HG03064 (cell line): ENCODE results near the gene UBE2J2.

Source experiments
- ATAC-seq: cut with Tn5 transposase; IDR thresholded peaks from one replicate; pipeline ENCODE4 v1.9.1; 2021; ENCODE audit warnings: low read depth; ENCODE audit not compliant: unreplicated experiment

The UBE2J2 gene

DNA sequence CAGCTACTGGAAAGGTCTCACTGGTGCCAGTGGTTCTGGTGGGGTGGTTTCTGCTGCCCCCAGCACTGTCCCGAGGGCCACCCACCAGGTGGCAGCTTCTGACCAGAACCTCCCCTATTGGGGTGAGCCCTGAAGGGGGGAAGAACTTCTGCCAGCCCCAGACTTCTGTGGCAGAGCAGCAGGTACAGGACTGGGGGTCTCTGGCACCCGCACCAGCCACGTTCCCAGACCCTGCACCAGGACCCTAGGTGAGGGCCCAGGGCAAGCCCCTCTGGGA, 36.4 kb upstream of the UBE2J2 start:
- ATAC-seq = no peak

DNA sequence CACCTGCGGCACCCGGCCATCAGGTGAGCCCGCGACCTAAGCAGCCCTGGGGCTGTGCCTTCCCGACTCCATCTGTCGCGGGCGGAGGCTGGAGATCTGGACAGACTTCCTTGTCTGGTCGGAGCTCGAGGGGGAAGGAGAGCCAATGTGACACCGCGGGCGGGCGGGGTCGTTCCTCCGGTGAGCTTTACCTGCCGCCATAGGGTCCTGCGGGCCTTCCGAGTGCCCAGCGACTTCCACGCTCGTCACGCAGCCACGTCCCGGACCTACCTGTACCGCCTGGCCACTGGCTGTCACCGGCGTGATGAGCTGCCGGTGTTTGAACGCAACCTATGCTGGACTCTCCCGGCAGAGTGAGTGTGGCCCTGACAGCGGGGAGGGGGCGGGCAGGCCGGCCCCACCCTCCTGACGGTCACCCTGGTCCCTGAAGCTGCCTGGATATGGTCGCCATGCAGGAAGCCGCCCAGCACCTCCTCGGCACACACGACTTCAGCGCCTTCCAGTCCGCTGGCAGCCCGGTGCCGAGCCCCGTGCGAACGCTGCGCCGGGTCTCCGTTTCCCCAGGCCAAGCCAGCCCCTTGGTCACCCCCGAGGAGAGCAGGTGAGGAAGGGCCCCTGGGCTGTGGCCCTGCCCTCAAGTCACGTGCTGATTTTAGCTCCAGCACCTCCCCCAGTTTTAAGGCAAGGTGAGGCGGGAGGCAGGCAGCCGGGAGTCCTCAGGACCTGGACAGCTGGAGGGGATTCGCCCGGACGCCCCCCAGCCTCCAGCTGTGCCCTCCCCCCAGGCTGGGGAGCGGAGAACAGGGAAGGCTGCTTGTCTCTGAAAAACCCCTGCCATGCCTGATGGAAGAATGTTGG, 35.8 kb upstream of the UBE2J2 start:
- ATAC-seq = no peak

DNA sequence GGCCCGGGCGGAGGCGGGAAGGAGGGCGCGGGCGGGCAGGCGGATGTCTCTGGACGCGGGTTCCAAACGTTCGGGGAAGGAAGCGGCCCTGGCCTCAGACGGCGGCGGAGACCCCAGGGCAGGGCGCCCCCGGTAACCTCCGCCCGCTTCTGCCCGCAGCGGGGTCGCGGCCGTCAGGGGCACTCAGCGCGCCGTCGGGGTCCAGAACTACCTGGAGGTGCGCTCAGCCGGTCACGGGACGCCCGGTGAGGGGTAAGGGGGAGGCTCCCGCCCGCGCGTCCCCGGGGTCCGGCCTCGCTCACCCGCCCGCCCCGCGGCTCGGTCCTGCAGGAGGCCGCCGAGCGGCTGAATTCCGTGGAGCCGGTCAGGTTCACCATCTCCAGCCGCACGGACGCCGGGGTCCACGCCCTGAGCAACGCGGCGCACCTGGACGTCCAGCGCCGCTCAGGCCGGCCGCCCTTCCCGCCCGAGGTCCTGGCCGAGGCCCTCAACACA, 35.1 kb upstream of the UBE2J2 start:
- ATAC-seq = peak; percentile 5

DNA sequence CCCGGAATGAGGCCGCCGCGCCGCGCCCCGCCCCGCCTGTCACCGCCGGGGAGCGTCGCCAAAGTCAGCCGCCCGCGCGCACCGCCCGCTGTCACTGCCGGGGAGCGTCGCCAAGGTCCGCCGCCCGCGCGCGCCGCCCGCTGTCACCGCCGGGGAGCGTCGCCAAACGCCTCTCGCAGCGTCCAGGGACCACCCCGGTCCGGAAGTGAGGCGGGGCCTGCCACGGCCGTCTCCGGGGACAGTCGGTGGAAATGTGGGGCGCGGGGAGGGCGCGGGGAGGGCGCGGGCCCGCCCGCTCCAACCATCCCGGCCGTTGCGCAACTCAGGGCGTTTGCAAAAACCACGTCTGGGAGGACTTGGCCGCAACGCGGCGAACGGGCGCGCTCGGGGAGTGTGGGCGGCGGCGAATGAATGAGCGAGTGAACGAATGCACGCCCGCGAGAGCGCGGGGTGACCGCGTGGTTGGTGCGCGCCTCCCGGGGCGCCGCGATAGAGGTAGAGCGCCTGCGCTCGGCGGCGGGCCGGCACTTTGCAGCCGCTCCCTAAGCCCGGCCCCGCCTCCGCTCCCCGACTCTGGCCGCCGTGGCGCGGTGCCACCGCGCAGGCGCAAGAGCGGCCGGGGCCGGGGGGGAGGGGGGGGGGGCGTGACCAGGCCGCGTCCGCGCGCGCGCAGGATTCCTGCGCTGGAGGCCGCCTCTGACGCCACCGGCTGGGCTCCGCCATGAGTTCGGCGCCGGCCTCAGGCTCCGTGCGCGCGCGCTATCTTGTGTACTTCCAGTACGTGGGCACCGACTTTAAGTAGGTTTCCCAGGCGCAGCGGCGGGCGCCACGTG, 34.5 kb upstream of the UBE2J2 start, which contains the start of the genes ACAP3 and PUSL1:
ACAP3 (minus strand) TSS at position 8 of the 833 bp plus-strand sequence. CDS start 115 bp downstream, outside the sequence.
PUSL1 (plus strand) TSS at position 675 of the 833 bp plus-strand sequence; CDS start at position 722, 47 bp downstream.
- ATAC-seq = peak; percentile 42

DNA sequence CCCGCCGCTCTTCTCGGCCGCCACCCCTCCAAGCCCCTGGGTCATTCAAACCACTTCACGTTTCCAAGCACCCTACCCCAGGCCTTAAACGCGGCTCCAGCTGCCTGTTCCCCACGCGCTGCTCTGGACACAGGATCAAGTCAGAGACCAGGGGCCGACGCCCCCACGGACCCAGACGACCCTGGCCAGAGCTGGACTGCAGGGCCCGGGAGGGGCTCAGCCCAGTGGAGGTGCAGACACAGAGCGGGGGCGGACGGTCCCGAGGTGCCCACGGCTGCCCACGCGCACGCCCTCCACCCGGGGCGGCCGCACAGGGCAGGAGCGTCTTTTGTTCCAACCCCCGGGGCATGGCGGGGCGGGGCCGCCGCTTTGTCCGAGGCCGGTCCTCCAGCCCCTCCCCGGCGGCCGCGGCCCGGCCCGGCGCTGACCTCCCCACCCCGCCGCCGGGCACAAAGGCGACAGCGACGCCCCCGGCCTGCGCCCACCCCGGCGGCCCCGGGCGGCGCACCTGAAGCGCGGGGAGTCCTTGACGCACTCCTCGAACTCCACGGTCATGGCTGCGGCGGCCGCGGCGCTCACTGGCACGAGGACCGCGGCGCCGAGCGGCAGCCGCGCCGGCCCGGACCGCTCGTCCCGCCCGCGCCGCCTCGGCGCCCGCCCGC, 33.7 kb upstream of the UBE2J2 start:
- ATAC-seq = no peak

DNA sequence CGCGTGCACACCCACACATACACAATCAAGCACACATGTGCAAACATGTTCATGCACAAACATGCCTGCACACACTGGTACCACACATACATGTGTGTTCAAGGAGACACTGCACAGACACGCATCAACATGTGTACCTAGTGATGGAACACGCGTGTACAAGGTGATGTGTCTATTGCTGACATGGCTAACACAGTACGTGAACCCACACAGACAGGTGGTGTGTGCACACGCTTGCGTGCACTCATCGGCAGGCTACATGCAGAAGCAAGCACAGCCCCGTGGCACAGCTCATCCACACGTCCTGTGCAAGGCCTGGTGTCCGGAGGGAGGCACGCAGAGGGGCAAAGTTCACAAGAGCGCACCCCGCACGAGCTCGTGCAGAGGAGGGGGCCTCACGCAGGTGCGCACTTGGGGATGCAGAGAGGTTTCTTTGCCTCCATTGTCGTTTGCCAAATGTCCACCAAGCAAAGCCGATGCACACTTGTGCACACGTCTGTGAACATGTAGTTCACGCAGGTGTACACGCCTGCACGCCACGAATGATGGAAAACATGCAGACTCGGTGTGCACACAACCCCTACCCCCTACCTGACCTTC, 33.1 kb upstream of the UBE2J2 start:
- no peak for ATAC-seq

DNA sequence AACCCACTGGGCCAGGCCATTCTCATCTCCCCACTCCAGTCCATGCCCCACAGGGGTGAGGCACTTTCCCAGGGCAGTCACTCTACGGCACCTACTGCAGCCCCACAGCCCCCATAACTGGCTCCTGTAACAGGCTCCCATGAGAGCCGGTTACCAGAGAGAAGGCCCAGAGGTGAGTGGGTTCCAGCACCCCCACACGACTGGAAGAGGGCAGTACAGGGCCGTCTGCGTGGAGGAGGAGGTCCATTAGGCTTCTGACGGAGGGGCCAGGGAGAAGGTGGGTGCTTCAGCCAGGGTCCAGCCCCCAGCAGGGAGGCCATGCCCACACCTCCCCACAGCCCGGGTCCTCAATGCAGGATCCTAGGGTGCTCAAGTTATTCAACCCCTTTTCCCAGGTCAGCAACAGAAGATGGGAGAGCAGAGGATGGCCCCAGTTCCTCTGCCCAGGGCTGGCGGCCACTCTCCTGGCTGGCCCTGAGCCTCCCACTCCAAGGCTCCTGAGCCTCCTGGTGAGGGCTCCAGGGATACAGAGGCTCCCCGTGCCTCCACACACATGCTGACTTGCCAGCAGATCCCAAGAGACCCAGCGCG, 32.5 kb upstream of the UBE2J2 start:
- no peak for ATAC-seq

DNA sequence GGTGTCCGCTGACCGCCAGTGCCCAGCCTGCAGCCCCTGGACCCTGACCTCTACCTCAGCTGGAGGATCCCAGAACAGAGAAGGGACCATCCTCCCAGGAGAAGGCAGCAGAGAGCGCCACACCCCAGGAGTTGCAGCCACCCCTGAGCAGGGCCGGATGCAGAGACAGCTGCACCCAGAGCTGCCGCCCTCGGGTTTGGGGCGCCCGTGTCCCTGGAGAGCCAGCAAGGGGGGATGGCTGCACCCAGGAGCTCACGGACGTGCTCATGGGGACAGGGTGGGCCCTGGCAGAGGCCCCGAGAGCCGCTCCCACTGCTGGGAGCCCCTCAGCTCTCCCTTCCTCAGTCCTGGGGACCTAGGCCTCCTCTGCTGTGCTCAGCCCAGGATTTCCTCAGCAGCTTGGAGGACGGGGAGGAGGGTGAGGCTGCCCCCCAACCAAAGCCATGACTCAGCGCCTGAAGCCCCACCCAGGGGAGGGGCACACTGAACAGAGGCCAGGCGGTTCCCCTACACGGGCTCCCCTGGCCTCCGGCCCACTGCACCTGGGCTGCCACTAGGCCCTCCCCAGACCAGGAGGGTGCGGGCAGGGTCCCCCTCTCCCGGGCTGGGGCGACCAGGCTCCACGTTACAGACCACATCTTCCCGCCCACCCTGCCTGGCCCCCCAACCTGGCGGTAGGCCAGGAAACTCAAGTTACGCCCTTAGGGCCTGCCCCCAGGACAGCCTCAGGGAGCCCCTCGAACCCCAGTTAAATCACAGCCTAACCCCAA, 31.8 kb upstream of the UBE2J2 start:
- no peak for ATAC-seq

DNA sequence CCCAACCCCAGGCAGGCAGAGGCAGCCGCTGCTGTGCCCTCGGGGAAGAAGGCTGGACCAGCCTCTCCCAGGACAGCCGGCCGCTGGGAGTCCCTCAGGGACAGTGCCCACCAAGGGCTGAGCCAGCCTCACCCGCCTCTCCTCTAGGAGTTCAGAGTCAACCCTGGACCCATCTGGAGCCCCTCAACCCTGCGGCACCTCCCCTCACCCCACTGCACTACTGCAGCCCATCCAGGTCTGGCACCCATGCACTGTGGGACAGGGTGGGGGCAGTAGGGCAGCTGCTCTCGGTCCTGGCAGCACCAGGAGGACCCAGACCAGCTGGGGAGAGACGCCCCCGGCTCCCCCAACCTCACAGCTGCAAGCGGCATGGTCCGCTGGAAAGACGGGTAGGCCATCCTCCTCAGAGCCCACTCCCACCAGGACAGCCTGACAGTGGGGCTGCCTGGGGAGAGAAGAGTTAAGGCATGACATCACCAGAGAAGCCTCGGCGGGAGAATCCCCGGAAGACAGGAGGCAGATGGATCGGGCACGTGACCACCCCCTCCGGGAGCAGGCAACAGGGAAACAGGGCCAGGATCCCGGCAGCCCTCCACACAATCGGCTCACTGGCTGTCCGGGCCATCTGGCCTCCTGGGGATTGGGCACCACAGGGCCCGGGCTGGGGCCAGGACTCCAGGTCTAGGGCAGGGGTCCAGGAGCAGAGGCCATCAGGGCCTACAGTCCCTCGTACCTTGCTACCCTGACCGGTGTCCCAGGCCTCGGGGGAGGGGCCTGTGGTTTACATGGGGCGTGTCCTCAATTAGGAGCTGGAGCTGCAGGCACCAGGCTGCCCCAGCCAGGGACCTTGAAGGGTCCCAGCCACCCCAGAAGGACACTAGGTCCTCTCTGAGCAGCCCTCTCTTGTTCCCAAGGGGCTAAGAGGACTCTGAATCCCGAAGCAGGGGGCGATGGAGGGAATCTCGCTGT, 31.0 kb upstream of the UBE2J2 start:
- ATAC-seq = no peak

DNA sequence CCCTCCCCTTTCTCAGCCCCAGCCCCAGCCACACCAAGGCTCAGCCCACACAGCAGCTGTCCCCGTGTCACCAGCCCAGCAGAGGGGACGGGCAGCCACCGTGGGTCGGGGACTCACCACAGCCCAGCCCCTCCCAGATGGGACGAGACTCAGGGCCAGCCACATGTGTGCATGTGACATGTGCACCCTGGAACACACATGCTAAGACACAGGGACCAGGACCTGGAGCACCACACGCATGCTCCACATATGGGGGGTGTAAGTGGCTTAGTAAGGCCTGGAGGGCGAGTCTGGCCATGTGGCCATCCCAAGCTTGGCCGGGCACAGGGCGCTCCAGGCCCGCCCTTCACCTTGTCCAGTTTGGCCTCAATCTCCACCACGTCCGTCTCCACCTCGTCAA, 30.1 kb upstream of the UBE2J2 start:
- ATAC-seq = no peak

DNA sequence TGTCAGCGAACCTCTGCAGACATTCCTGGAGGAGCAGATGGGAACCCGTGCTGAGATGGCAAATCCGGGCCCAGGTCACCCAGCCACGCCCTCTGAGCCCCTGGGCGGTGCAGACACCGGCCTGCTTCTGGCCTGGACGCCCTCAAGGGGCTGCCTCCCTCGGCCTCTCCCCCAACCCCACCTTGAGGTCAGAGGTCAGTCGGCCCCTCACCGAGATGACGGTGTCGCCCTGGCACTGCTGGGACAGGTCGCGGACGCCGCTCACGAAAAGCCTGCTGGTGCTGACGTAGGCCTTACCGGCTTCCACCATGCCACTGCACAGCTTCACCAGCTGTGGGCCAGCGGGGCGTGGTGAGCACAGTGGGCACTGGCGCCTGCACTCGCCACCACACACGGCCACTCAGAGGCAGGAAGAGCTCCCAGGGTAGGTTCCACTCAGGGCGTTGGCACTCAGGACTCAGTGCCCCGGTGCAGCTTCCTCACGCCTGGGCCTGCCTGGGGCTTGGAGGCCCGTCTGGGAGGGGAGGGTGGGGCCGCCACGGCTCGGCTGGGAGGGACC, 29.4 kb upstream of the UBE2J2 start:
- no peak for ATAC-seq

DNA sequence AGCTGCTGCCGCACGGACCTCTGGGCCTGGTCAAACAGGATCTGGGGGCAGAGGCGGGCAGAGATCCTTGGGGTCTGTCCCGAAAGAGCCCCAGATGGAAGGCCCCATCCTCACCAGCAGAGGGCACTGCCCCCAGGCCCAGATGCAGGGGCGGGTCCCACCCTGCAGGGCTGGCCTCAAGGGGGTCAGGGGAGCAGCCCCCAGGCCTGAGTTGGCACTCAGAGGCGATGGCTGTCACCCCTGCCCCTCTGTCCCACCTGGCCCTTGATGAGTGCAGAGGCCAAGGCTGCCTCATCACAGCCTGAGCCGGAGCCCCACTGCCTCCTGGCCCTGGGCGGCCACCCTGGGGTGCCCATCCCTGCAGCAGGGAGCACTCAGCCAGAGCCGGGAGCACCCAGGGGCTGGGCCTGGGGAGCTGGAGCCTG, 28.4 kb upstream of the UBE2J2 start:
- ATAC-seq = no peak

DNA sequence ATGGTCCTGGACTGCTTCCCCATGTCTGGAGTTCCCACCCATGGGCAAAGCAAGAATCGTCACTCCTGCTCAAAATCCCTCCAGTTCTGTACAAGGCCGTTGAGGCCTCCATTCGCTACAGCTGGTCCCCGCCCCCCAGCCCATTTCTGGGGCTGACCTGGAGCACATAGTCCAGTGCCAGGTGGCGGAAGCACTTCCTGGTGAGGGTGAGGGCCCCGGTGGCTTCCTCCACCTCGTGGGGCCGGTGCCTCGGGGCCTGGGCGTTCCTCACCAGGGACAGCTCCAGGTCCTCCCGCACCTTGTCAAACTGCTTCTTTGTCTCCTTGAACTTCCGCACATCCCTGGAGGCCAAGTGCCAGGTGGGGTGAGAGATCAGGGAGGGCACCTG, 26.7 kb upstream of the UBE2J2 start:
- no peak for ATAC-seq

DNA sequence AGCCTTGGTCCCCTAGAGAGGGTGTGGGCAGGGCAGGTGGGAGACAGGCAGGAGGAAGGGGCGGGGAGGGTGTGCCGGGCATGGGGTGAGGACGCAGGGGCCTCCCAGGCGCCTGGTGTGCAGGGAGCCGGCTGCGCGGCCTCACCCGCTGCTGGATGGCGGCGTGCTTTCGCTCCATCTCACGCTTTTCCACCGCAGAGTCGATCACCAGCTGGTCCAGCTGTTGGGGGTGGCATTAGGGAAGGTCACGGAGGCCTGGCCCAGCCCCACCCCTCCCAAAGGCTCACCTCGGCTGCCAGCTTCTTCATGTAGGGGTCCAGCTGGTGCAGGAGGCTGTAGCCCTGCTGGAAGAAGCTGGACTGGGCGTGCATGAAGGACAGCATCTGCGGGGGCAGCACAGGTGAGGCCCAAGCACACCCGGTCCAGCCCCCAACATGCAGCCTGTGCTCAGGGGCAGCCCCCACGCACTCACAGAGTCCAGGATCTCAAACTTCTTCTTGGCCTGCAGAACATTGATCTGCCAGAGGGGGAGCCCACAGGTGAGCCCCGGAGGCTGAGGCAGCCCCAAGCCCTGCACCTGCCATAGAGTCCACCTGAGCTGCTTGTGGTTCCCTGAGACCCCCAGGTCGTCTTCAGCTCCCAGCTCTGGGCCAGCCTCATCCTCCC, 26.2 kb upstream of the UBE2J2 start:
- no peak for ATAC-seq

DNA sequence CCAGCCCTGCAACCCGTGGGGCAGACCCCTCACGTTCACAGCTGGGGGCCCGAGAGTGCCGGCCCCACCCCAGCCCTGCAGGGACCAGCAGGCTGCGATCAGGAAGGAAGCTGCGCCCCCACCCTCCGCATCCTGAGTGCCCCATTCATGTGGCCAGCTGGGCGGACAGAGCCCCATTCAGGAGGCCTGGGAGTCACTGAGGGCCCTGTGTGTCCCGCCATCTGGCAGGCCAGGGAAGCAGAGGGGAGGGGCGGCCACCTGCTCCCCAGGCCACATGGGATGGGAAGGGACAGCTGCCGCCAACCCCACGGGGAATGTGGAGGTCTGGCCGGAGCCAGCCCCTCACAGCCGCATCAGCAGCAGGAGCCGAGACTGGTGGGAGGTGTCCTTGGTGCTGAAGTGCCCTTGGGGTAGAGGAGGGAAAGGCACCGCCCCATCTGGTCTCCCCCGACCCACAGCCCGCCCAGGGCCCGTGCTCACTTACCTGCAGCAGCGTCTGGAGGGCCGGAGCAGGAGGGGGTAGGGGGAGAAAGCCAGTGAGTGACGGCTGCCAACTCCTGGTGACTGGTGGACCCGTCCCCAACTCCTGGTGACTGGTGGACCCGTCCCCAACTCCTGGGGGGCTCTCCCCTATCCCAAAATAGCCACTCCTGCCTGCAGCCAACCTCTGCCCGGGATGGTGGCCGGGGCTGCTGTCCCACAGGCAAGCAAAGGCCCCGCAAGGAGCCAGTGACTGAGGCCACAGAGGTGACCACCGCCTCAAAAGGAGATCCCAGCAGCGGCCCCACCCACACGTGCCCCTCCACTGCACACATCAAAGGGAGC, 25.4 kb upstream of the UBE2J2 start:
- no peak for ATAC-seq

DNA sequence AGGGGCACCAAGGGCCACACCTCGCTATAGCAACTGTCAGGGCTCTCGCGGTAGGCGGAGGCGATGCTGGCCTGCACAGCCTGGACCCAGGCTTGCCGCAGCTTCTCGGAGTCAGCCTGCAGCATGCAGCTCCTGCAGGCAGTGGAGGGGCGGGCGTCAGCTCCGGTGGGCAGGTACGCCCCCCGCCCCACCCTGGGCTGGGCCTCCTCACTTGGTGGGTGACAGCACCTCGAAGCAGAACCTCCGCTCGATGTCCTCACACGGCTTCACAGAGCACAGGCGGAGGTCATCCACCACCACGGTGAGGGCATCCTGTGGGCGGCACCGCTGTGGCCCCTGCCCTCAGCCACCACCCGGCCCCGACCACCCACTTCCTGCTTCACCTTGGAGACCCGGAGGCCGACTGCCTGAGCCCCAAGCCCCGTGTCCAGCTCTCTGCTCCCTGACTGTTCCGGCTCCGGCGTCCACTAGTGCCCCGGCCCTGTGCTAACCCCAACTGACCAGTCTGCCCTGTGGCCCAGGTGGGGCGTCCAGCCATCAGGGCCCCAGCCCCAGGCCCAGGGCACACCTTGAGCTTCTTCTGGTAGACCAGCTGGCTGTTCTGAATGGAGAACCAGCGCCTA, 24.3 kb upstream of the UBE2J2 start:
- no peak for ATAC-seq
